Measurements from ENCODE around the gene NUDT4B.
"Not testable (repeated sequence)": the region's sequence is repeated elsewhere in the genome, so short reads cannot be mapped to it uniquely, and the experiment has no call there.

Gene NUDT4B

GRCh38 chr1:148727862-148728261, 20.7 kb upstream of the NUDT4B start:
- H3K4me3 Mint-ChIP-seq; H3K4me1 Mint-ChIP-seq (ENCODE audit: low read depth); H3K9me3 Mint-ChIP-seq; H3K36me3 Mint-ChIP-seq (ENCODE audit: low read depth); H3K27ac Mint-ChIP-seq; H3K27me3 Mint-ChIP-seq (ENCODE audit: low read depth): not testable (repeated sequence)

- H3K36me3 Mint-ChIP-seq (ENCODE audit: low read depth); H3K9me3 Mint-ChIP-seq; H3K4me1 Mint-ChIP-seq (ENCODE audit: low read depth); H3K27me3 Mint-ChIP-seq (ENCODE audit: low read depth); H3K4me3 Mint-ChIP-seq; H3K27ac Mint-ChIP-seq: not testable (repeated sequence)
Observed at GRCh38 chr1:148729128-148729527, 19.4 kb upstream of the NUDT4B start.

- not testable (repeated sequence) for H3K27me3 Mint-ChIP-seq (ENCODE audit: low read depth); H3K9me3 Mint-ChIP-seq; H3K4me3 Mint-ChIP-seq; H3K27ac Mint-ChIP-seq; H3K4me1 Mint-ChIP-seq (ENCODE audit: low read depth); H3K36me3 Mint-ChIP-seq (ENCODE audit: low read depth)
Observed at GRCh38 chr1:148729541-148729940, 19.0 kb upstream of the NUDT4B start.

GRCh38 chr1:148732277-148732676, 16.3 kb upstream of the NUDT4B start:
- H3K27ac Mint-ChIP-seq; H3K27me3 Mint-ChIP-seq (ENCODE audit: low read depth); H3K4me1 Mint-ChIP-seq (ENCODE audit: low read depth); H3K36me3 Mint-ChIP-seq (ENCODE audit: low read depth); H3K4me3 Mint-ChIP-seq; H3K9me3 Mint-ChIP-seq: not testable (repeated sequence)

- H3K4me3 Mint-ChIP-seq; H3K36me3 Mint-ChIP-seq (ENCODE audit: low read depth); H3K27me3 Mint-ChIP-seq (ENCODE audit: low read depth); H3K27ac Mint-ChIP-seq; H3K4me1 Mint-ChIP-seq (ENCODE audit: low read depth); H3K9me3 Mint-ChIP-seq: not testable (repeated sequence)
Observed at GRCh38 chr1:148733585-148734310, 14.8 kb upstream of the NUDT4B start.

- H3K27ac Mint-ChIP-seq; H3K27me3 Mint-ChIP-seq (ENCODE audit: low read depth); H3K4me1 Mint-ChIP-seq (ENCODE audit: low read depth); H3K9me3 Mint-ChIP-seq; H3K4me3 Mint-ChIP-seq; H3K36me3 Mint-ChIP-seq (ENCODE audit: low read depth): not testable (repeated sequence)
Observed at GRCh38 chr1:148734311-148734662, 14.3 kb upstream of the NUDT4B start.

- H3K27me3 Mint-ChIP-seq (ENCODE audit: low read depth) = not testable (repeated sequence)
Observed at GRCh38 chr1:148735538-148735937, 13.0 kb upstream of the NUDT4B start.

GRCh38 chr1:148738667-148739066, 9.9 kb upstream of the NUDT4B start:
- H3K4me1 Mint-ChIP-seq (ENCODE audit: low read depth); H3K9me3 Mint-ChIP-seq; H3K27ac Mint-ChIP-seq; H3K27me3 Mint-ChIP-seq (ENCODE audit: low read depth); H3K36me3 Mint-ChIP-seq (ENCODE audit: low read depth); H3K4me3 Mint-ChIP-seq: not testable (repeated sequence)

More at GRCh38 chr1:148735538-148735937, 13.0 kb upstream of the NUDT4B start:
- H3K27ac Mint-ChIP-seq; H3K9me3 Mint-ChIP-seq; H3K4me1 Mint-ChIP-seq (ENCODE audit: low read depth); H3K4me3 Mint-ChIP-seq; H3K36me3 Mint-ChIP-seq (ENCODE audit: low read depth): not testable (repeated sequence)

GRCh38 chr1:148743200-148743599, 5.4 kb upstream of the NUDT4B start:
- not testable (repeated sequence) for H3K4me3 Mint-ChIP-seq; H3K4me1 Mint-ChIP-seq (ENCODE audit: low read depth); H3K27ac Mint-ChIP-seq; H3K9me3 Mint-ChIP-seq; H3K27me3 Mint-ChIP-seq (ENCODE audit: low read depth); H3K36me3 Mint-ChIP-seq (ENCODE audit: low read depth)

GRCh38 chr1:148743726-148744720, 4.6 kb upstream of the NUDT4B start:
- not testable (repeated sequence) for H3K36me3 Mint-ChIP-seq (ENCODE audit: low read depth); H3K27ac Mint-ChIP-seq; H3K4me3 Mint-ChIP-seq; H3K27me3 Mint-ChIP-seq (ENCODE audit: low read depth); H3K9me3 Mint-ChIP-seq; H3K4me1 Mint-ChIP-seq (ENCODE audit: low read depth)

- not testable (repeated sequence) for H3K27ac Mint-ChIP-seq; H3K4me3 Mint-ChIP-seq; H3K9me3 Mint-ChIP-seq; H3K4me1 Mint-ChIP-seq (ENCODE audit: low read depth); H3K27me3 Mint-ChIP-seq (ENCODE audit: low read depth); H3K36me3 Mint-ChIP-seq (ENCODE audit: low read depth)
Observed at GRCh38 chr1:148749335-148749681, 734 bp downstream of the NUDT4B start.

GRCh38 chr1:148756231-148756630, 7.7 kb downstream of the NUDT4B start:
- not testable (repeated sequence) for H3K27me3 Mint-ChIP-seq (ENCODE audit: low read depth); H3K4me1 Mint-ChIP-seq (ENCODE audit: low read depth); H3K9me3 Mint-ChIP-seq; H3K4me3 Mint-ChIP-seq; H3K36me3 Mint-ChIP-seq (ENCODE audit: low read depth); H3K27ac Mint-ChIP-seq

GRCh38 chr1:148757446-148757845, 8.9 kb downstream of the NUDT4B start:
- H3K36me3 Mint-ChIP-seq (ENCODE audit: low read depth); H3K4me1 Mint-ChIP-seq (ENCODE audit: low read depth); H3K9me3 Mint-ChIP-seq; H3K4me3 Mint-ChIP-seq; H3K27me3 Mint-ChIP-seq (ENCODE audit: low read depth); H3K27ac Mint-ChIP-seq: not testable (repeated sequence)

GRCh38 chr1:148758412-148758811, 9.8 kb downstream of the NUDT4B start:
- H3K4me1 Mint-ChIP-seq (ENCODE audit: low read depth); H3K9me3 Mint-ChIP-seq; H3K36me3 Mint-ChIP-seq (ENCODE audit: low read depth); H3K27me3 Mint-ChIP-seq (ENCODE audit: low read depth); H3K4me3 Mint-ChIP-seq; H3K27ac Mint-ChIP-seq: not testable (repeated sequence)

GRCh38 chr1:148758925-148759324, 10.4 kb downstream of the NUDT4B start:
- not testable (repeated sequence) for H3K4me3 Mint-ChIP-seq; H3K36me3 Mint-ChIP-seq (ENCODE audit: low read depth); H3K27me3 Mint-ChIP-seq (ENCODE audit: low read depth); H3K4me1 Mint-ChIP-seq (ENCODE audit: low read depth); H3K27ac Mint-ChIP-seq; H3K9me3 Mint-ChIP-seq

Data from T-helper 1 cell treated with Interleukin-12 subunit alpha and Interleukin-12 subunit beta and Interleukin-4 antibody, amounts not matched to agents 30 μg/mL and 1 μg/mL, for 36 hours (primary cell).